ENCODE results near the gene GBP1.
A peak's percentile ranks its signal among the peaks of the same experiment; 100 is the strongest.
"Not testable (repeated sequence)": the region's sequence is repeated elsewhere in the genome, so short reads cannot be mapped to it uniquely, and the experiment has no call there.

The GBP1 gene

DNA sequence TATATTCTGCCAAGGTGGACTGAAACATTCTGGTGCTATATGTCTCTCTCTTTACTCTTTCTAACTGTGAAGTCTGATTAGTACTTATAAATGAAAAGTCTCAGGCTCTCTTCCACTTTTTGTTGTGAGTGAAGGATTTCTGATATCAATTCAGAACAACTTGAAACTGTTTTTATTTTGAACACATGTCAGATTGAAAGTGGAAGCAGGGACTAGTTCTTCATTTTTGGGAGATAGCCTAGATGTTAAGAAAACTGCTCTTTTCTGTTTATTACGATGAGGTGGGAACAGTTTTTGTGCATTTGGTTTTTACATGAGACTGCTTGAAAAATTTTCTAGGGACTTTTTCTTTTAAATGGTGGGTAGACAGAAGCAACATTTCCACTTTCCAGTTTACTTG is 27.8 kb downstream of the GBP1 start:
- in situ Hi-C loops (cut with HindIII; ENCODE audit: low sequenced_read_pairs) = no loop called here
- H3K4me3 ChIP-seq (ENCODE audit: low read depth, low read length) = no peak overlapping the region
- DNase-seq (ENCODE audit: low read depth) = no peak
- TF ChIP-seq, protein P1, sequence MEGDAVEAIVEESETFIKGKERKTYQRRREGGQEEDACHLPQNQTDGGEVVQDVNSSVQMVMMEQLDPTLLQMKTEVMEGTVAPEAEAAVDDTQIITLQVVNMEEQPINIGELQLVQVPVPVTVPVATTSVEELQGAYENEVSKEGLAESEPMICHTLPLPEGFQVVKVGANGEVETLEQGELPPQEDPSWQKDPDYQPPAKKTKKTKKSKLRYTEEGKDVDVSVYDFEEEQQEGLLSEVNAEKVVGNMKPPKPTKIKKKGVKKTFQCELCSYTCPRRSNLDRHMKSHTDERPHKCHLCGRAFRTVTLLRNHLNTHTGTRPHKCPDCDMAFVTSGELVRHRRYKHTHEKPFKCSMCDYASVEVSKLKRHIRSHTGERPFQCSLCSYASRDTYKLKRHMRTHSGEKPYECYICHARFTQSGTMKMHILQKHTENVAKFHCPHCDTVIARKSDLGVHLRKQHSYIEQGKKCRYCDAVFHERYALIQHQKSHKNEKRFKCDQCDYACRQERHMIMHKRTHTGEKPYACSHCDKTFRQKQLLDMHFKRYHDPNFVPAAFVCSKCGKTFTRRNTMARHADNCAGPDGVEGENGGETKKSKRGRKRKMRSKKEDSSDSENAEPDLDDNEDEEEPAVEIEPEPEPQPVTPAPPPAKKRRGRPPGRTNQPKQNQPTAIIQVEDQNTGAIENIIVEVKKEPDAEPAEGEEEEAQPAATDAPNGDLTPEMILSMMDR (IDR thresholded peaks at IDR 0.05; ENCODE audit: low read depth, low read length, missing control alignments) = no peak

DNA sequence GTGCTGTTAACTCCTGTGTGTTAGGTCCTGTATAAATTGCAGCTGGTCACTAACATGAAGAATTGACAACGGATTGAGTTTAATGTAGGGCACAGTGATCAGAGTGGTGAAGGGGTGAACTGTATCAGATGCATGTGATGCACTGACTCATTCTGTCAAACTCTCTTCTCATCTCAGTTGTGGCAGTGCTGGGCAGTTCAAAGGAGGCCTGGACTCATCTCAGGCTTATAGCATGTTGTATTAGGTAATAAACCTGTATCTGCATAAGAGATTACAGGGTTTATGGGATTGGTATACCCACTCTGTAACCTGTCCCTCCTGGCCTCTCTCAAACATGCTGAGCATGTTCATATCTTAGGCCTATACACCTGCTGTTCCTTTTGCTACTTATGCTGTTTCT is 29.9 kb downstream of the GBP1 start:
- DNase-seq (ENCODE audit: low read depth) = no peak
- TF ChIP-seq, protein P1 (IDR thresholded peaks at IDR 0.05; ENCODE audit: low read depth, low read length, missing control alignments) = no peak
- in situ Hi-C loops (cut with HindIII; ENCODE audit: low sequenced_read_pairs) = no loop called here
- H3K4me3 ChIP-seq (ENCODE audit: low read depth, low read length) = no peak overlapping the region

DNA sequence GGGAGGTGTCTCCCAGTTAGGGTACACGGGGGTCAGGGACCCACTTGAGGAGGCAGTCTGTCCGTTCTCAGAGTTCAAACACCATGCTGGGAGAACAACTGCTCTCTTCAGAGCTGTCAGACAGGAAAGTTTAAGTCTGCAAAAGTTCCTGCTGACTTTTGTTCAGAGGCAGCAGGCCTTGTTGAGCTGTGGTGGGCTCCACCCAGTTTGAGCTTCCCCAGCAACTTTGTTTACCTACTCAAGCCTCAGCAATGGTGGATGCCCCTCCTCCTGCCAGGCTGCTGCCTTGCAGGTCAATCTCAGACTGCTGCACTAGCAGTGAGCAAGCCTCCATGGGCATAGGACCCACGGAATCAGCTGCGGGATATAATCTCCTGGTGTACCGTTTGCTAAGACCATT is 31.0 kb downstream of the GBP1 start:
- DNase-seq (ENCODE audit: low read depth); in situ Hi-C loops (cut with HindIII; ENCODE audit: low sequenced_read_pairs); H3K4me3 ChIP-seq (ENCODE audit: low read depth, low read length): not testable (repeated sequence)

DNA sequence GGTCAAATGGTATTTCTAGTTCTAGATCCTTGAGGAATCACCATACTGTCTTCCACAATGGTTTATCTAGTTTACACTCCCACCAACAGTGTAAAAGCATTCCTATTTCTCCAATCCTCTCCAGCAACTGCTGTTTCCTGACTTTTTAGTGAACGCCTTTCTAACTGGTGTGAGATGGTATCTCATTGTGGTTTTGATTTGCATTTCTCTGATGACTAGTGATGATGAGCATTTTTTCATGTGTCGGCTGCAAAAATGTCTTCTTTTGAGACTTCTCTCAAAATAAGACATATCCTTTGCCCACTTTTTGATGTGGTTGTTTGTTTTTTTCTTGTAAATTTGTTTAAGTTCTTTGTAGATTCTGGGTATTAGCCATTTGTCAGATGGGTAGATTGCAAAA is 36.0 kb downstream of the GBP1 start:
- DNase-seq (ENCODE audit: low read depth); in situ Hi-C loops (cut with HindIII; ENCODE audit: low sequenced_read_pairs); H3K4me3 ChIP-seq (ENCODE audit: low read depth, low read length): not testable (repeated sequence)

DNA sequence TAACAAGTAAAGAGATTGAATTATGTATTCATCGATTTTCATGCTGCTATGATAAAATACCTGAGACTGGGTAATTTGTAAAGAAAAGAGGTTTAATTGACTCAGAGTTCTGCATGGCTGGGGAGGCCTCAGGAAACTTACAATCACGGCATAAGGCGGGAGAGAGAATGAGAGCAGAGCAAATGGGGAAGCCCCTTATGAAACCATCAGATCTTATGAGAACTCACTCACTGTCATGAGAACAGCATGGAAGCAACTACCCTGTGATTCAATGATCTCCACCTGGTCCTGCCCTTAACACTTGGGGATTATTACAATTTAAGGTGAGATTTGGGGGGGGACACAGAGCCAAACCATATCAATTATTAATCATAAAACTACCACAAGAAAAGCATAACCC is 39.1 kb downstream of the GBP1 start:
- H3K4me3 ChIP-seq (ENCODE audit: low read depth, low read length) = no peak overlapping the region
- no peak for DNase-seq (ENCODE audit: low read depth)
- TF ChIP-seq, protein P1 (IDR thresholded peaks at IDR 0.05; ENCODE audit: low read depth, low read length, missing control alignments) = no peak
- in situ Hi-C loops (cut with HindIII; ENCODE audit: low sequenced_read_pairs) = no loop called here

DNA sequence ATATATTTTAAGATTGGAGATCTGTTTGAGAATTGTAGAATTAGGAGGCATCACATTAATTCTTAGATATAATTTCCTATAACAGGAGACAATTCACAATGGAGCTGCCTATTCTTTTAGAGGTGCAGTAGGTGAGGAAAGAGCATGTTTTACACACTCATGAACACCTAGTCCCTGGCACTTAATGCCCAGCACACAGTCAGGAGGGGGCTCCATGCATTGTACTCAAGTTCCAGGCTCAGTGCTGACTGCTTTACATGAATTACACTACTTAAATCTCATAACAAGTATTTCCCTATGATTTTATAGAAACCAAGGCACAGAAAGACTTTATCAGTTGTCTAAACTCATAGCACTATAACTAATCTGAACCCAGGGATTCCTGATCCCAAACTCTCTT is 42.0 kb downstream of the GBP1 start:
- H3K4me3 ChIP-seq (ENCODE audit: low read depth, low read length) = peak overlapping the region; percentile 78
- TF ChIP-seq, protein P1 (IDR thresholded peaks at IDR 0.05; ENCODE audit: low read depth, low read length, missing control alignments) = no peak
- no peak for DNase-seq (ENCODE audit: low read depth)
- in situ Hi-C loops (cut with HindIII; ENCODE audit: low sequenced_read_pairs) = no loop called here

DNA sequence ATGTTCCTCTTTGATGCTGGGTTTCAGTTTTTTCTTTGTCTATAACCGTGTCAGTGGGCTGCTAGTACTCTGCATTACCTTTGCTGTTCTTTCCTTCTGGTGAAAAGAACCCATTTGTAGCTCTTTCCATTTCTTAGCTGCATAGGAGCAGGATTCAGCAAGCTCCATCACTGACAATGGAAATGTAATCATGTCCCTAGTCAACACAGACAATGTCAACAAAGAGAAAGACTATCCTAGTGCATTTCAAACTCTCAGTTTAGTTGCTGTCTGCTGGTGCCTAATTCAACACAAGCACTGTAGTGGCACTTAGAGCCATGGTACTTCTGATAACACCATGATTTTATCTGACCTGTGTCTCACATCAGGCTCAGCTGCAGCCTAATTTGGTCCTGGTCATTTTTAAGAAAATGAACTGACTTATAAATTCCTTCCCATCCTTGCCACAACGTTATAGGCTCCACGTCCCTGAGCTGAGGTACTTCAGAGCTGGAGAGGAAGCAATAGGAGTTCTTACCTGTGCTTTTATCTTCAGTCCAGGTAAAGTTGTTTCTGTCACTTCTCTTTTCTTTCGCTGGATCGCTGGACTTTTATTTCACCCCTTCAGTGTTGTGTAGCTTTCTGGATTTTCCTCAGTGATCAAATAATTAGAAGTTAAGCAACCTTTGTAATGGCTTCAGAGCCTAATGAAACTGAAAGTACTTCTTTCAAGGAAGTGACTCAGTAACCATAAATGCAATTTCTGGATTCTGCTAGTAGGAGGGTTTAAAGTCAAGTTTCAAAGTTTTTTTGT is 42.6 kb downstream of the GBP1 start, which contains the start of gene GBP3:
TSS of gene GBP3 (minus strand) at position 700 of the 793 bp plus-strand sequence. CDS start 2,145 bp downstream, outside the sequence.
- TF ChIP-seq, protein P1 (IDR thresholded peaks at IDR 0.05; ENCODE audit: low read depth, low read length, missing control alignments) = no peak
- peak; percentile 36 for DNase-seq (ENCODE audit: low read depth)
- in situ Hi-C loops (cut with HindIII; ENCODE audit: low sequenced_read_pairs) = no loop called here
- peak within 1 kb of the TSS; percentile 78 for H3K4me3 ChIP-seq (ENCODE audit: low read depth, low read length)

DNA sequence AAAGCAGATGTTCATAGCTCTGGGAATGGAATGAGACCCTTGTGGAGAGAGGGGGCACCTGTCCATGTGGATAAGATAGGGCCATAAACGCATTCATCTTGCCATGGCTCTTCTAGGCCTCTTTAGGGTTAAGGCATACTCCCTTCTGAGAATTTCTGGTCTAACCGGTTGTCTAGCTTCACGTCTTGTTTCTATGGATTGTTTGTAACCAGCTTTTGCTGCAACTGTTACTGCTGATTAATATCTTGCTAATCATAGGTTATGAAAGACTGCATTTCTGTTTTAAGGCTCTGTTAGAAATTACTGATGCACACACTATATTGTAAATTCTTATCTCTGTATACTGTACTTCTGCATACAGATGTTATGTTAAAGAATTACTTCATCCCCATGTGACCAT is 46.7 kb downstream of the GBP1 start:
- DNase-seq (ENCODE audit: low read depth); H3K4me3 ChIP-seq (ENCODE audit: low read depth, low read length); in situ Hi-C loops (cut with HindIII; ENCODE audit: low sequenced_read_pairs): not testable (repeated sequence)

All from astrocyte of the cerebellum (primary cell).